ENCODE results near the gene SMIM22. TPM values are rescaled to one million over a fixed set of nuclear protein-coding genes. Genes with fewer than 3 reads are reported as not detected.

SMIM22 gene
- total RNA-seq, 2 experiments from 2014 or later: not detected

DNA sequence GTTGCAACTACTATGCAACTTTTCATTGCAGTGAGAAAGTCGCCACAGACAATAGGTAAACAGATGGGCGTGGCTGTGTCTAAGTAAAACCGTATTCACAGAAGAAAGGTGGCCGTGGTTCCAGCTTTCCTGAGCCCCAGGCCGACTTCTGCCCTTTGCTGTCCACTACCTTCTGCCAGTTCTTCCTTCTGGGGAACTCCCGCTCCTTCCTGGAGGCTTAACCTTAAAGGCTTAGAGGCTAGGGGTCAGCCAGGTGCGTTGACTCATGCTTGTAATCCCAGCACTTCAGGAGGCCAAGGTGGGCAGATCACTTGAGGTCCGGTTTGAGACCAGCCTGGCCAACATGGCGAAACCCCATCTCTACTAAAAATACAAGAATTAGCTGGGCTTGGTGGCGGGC lies 4.9 kb upstream of the SMIM22 start:
- H3K27ac Mint-ChIP-seq: no peak overlapping the region
- H3K4me3 Mint-ChIP-seq: no peak overlapping the region
- CTCF ChIA-PET: no interaction called here

DNA sequence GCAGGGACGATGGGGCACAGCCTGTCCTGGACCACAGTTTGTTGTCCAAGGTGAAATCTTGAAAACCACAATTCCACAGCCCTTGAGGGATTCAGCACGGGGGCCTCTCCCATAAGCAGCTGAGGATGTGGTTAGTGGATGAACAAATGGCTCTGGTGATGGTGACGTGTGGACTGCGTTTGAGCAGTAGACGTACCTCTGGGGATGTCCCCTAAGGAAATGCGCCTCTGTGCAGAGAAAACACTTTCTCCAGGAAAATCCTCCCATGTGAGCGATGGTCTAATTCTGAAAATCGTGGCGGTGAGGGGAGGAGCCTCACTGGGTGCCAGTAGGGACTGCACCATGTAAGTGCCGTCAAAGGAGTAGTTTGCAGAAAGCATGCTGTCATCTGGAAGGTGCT lies 4.3 kb upstream of the SMIM22 start:
- Mint-ChIP-seq H3K9me3 (no peaks in the 10 kb centered on the region), H3K27me3 (no peaks in the 10 kb centered on the region), H3K36me3 (ENCODE audit: low read depth) (no peaks in the 10 kb centered on the region), H3K27ac (no peak overlapping the region), H3K4me3 (no peak overlapping the region), H3K4me1 (peaks cover 7% of the 10 kb centered on the region)
- ChIA-PET CTCF (no interaction called here), POLR2A (no interaction called here)
- no peak for DNase-seq

More for the DNA sequence above, 4.9 kb upstream of the SMIM22 start:
- Mint-ChIP-seq H3K27me3 (no peaks in the 10 kb centered on the region), H3K36me3 (ENCODE audit: low read depth) (no peaks in the 10 kb centered on the region), H3K9me3 (no peaks in the 10 kb centered on the region), H3K4me1 (peaks cover 7% of the 10 kb centered on the region)
- POLR2A ChIA-PET: no interaction called here
- DNase-seq: no peak

DNA sequence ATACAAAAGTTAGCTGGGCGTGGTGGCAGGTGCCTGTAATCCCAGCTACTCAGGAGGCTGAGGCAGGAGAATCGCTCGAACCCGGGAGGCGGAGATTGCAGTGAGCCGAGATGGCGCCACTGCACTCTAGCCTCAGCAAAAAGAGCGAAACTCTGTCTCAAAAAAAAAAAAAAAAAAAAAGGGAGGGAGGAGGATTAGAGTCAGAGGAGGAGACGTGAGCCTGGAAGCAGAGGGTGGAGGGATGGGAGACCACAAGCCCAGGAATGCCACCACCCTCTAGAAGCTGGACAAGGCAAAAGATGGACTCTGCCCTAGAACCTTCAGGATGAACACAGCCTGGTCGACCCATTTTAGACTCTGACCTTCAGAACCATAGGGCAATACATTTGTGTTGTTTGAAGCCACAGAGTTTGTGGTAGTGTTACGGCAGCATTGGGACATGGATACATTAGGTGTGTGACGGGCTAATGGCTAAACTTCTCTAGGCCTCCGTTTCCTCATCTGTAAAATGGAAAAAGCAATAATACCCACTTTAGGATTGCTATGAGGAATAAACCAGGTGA lies 2.1 kb upstream of the SMIM22 start:
- Mint-ChIP-seq H3K4me1 (peaks cover 7% of the 10 kb centered on the region), H3K27ac (no peak overlapping the region), H3K4me3 (no peak overlapping the region), H3K9me3 (no peaks in the 10 kb centered on the region), H3K27me3 (no peaks in the 10 kb centered on the region), H3K36me3 (ENCODE audit: low read depth) (no peaks in the 10 kb centered on the region)
- CTCF ChIA-PET: interaction anchor here (0.9 kb wide), 1 partner anchor 25 kb away, joined by 3 read pairs; no protein-coding TSS in a partner anchor
- POLR2A ChIA-PET: no interaction called here
- no peak for DNase-seq

DNA sequence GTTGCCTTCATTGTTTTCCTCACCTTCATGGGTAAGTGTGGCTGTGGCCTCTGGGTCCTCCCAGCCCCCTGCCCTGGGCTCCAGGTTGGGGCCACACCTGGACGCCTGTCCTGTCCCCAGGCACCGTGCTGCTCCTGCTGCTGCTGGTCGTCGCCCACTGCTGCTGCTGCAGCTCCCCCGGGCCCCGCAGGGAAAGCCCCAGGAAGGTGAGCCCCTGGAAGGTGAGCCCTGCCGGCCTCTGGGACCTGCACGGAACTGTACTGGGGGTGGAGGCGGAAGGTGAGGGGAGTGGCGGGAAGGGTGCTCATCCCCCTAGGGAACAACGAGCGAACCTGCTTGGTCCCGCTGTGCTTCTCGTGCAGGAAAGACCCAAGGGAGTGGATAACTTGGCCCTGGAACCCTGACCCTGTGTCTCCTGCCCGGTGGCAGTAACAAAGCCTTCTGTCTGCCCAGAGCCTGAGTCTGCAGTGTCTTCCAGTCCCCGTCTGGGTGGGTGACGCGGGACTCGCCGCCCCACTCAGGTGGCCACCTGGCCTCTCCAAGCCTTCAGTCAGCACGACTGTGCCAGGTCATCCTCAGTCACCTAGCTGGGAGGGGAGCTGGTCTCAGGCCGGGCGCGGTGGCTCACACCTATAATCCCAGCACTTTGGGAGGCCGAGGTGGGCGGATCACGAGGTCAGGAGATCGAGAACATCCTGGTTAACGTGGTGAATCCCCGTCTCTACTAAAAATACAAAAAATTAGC lies 831 bp downstream of the SMIM22 start:
- Mint-ChIP-seq H3K9me3 (no peaks in the 10 kb centered on the region), H3K36me3 (ENCODE audit: low read depth) (no peaks in the 10 kb centered on the region), H3K27me3 (no peaks in the 10 kb centered on the region), H3K4me1 (peaks cover 11% of the 10 kb centered on the region), H3K27ac (no peak overlapping the region), H3K4me3 (no peak overlapping the region)
- DNase-seq: no peak
- POLR2A ChIA-PET: interaction anchor here (0.6 kb wide), 1 partner anchor 23 kb away, joined by 3 read pairs; no protein-coding TSS in a partner anchor
- CTCF ChIA-PET: no interaction called here

DNA sequence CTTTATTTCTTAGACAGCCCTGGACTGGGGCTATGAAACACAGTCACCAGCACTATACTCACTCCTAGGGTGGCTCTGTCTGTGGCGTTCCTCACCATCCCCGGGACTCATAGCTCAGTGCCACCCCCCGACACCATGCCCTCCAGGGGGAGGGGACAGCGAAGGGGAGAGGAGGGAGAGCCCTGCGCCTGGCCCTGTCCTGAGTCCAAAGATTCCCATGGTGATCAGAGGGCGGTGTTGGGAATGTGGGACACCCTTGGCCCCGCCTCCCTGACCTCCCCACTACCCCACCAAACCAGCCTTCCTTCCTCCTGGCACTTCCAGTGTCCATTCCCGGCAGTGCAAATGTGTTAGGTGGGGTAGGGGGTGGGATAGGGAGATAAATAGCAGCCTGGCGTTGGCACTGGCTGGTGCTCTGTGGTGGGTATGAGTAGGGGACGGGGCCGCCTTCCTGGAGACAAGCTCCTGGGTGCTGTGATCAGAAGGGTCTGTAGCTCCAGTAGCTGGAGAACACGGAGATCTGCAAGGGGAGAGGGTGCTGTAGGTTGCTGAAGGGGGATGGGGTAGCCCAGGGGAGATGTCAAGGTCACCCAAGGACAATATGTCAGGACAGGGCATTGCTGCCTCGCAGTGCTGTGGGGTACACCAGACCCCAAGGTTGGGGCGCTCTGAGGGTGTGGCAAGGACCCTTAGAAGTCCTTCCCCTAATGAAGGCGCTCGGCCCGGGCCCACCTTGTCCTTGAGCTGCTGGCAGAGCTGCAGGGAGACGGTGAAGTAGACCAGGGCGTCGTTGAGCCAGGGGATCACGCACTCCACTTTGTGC lies 2.0 kb downstream of the SMIM22 start:
- no peak overlapping the region for H3K27ac Mint-ChIP-seq
- peaks cover 13% of the 10 kb centered on the region for H3K4me1 Mint-ChIP-seq
- no peak overlapping the region for H3K4me3 Mint-ChIP-seq
- DNase-seq: no peak
- H3K9me3 Mint-ChIP-seq: no peaks in the 10 kb centered on the region
- H3K27me3 Mint-ChIP-seq: no peaks in the 10 kb centered on the region
- POLR2A ChIA-PET: no interaction called here
- no peaks in the 10 kb centered on the region for H3K36me3 Mint-ChIP-seq (ENCODE audit: low read depth)
- CTCF ChIA-PET: no interaction called here

DNA sequence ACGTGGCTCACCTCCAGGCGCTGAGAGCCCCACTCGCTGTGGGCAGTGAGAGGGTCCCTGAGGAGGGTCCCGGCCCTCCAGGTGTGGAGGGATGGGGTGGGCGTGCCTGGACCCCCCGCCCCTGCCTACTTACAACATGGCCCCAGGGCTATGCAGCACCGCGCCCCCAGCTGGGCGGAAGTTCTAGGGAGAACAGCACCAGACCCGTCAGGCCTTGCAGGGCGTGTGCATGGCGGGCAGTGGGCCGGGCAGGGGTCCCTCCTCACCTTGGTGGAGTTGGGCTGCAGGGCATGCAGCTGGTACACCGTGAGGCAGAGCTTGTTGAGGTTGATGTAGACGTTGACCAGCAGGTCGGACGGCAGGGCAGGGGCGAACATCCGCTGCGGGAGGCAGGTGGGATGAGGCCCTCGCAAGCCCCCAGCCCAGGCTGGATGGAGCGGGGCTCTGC lies 2.7 kb downstream of the SMIM22 start:
- Mint-ChIP-seq H3K27me3 (no peaks in the 10 kb centered on the region), H3K27ac (no peak overlapping the region), H3K4me1 (peaks cover 14% of the 10 kb centered on the region), H3K9me3 (no peaks in the 10 kb centered on the region), H3K4me3 (no peak overlapping the region), H3K36me3 (ENCODE audit: low read depth) (no peaks in the 10 kb centered on the region)
- DNase-seq: no peak
- ChIA-PET CTCF (no interaction called here), POLR2A (no interaction called here)

DNA sequence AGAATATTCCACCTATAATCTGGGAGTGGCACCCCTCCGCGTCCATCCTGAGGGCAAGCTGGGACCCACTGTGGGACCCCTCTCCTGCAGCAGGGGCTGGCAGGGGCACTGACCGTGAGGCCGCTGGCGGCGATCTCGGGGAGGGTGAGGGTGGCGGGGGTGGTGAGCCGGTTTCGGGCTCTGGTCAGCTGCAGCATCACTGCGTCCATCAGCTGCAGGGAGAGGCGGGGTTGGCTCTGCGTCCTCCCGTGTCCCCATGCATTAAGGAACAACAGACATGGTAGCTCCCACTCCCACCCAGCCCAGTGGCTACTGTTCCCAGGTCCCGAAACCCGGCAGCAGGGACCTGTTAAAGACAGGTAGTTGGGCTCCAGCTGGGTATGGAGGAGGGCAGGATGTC lies 3.3 kb downstream of the SMIM22 start:
- POLR2A ChIA-PET: interaction anchor here (0.9 kb wide), 1 partner anchor 122 kb away, joined by 3 read pairs; no protein-coding TSS in a partner anchor
- Mint-ChIP-seq H3K9me3 (no peaks in the 10 kb centered on the region), H3K4me1 (peaks cover 20% of the 10 kb centered on the region), H3K4me3 (no peak overlapping the region), H3K27ac (no peak overlapping the region), H3K27me3 (no peaks in the 10 kb centered on the region), H3K36me3 (ENCODE audit: low read depth) (no peaks in the 10 kb centered on the region)
- CTCF ChIA-PET: no interaction called here
- no peak for DNase-seq

DNA sequence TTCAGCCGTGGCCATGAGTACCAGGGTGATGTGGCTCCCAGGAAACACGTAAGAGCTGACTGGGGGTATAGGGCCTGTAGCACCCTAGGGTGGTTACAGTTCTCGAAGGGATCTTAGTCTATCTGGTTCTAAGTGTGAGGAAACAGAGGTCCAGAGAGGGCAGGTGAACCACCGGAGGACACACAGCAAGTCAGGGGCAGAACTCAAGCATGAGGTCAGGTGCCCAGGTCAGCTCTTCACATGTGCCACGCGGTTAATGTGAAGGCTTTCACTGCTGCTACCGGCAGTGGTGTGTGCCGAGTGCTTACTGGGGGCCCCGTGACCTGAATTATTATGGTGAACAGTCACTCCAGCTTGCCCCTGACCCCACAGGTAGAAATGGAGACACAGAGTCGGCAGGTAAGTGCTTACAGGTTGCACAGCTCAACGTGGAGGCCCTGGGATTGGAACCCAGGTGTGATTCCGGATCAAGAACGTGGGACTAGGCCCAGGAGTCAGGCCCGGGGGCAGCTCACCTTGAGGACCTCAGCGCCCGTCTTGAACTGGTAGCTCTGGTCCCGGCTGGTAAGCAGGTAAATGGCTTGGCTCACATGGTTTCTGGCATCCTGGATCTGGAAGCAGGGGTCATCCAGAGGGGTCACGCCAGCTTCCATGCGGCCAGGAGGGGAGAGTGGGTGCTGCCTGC lies 4.1 kb downstream of the SMIM22 start:
- no peaks in the 10 kb centered on the region for H3K27me3 Mint-ChIP-seq
- CTCF ChIA-PET: no interaction called here
- POLR2A ChIA-PET: interaction anchor here (0.6 to 1.0 kb wide), 3 partner anchors 16 to 123 kb away, joined by 3 to 5 read pairs (median 4); partner anchors contain the start of gene GLYR1
- H3K4me1 Mint-ChIP-seq: peaks cover 23% of the 10 kb centered on the region
- DNase-seq: no peak
- no peak overlapping the region for H3K27ac Mint-ChIP-seq
- no peak overlapping the region for H3K4me3 Mint-ChIP-seq
- no peaks in the 10 kb centered on the region for H3K9me3 Mint-ChIP-seq
- peaks cover 3% of the 10 kb centered on the region for H3K36me3 Mint-ChIP-seq (ENCODE audit: low read depth)

DNA sequence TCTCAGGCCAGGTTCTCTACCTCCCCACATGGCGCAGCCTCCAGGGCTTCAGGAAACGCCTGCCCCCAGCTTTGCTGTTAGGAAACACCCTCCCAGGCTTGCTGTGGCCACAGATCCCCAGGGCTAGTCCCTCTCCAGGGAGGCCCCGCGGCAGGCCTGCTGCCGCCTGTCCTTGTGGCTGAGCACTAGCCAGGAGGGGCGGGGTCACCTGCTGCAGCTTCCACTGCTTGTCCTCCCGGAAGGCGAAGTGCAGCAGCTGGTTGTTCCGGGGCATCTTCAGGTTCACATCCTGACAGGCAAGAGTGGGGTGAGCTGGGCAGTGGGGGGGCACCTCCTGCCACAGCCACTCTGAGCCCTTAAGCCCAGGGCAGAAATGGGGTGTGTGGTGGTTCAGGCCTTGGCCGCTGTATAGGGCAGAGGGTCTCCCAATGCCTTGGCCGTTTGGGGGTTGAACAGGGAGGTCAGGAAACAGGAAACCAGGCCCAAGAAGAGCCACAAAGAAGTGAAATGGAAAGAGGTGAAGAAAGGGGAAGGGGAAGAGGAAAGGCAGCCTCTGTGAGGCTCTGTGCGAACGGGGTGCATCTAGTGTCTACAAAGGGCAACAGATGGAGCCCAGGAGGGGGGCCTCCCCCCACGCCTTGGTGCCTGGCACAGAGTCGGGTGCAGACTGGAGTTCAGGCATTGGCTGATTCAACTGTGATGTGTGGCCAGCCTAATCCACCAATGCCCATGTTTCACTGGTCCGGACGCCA lies 5.3 kb downstream of the SMIM22 start:
- POLR2A ChIA-PET: interaction anchor here (1.7 kb wide), 1 partner anchor 31 kb away, joined by 6 read pairs; no protein-coding TSS in a partner anchor
- peak overlapping the region; percentile 57 for H3K27ac Mint-ChIP-seq

DNA sequence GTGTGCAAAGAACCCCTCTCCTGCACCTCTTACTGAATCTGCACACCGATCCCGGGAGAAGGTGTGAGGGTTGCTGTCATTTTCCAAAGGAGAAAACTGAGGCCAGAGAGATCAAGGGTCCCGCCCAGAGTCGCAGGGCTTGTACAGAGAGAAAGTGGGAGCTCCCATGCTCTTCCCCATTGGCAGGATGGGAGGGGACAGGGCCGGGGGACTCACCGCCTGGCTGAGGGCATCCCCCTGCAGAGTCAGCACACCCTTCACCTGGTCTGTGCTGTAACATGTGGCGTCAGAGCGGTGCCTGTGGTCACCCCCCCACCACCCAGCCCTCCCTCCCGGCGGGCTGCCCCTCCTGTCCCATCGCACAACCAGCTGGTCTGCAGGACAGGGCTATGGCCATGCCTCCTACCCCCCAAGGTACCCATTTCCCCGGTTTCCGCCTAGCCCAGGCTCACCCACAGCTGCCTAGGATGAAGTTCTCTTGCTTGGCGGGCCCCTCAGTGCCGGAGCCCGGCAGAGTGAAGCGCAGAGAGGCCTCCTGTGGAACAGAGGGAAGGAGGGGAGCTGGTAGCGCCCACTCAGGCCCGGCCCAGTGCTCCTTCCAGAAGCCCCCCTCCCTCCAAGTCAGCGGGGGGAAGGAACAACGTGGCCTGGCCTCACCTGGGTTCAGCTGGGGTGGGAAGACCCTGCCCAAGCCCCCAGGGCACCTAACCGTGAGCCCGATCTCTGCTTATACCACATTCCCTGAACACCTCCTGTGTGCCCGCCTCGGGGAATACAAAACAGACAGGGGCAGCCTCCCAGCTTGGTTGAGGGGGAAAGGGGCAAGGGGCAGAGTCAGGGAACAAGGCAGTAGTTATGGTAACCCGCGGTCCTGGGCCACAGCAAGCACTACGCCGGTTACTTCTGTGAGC lies 6.1 kb downstream of the SMIM22 start:
- H3K4me3 Mint-ChIP-seq: peak overlapping the region; percentile 76
- CTCF ChIA-PET: interaction anchor here (0.5 to 1.9 kb wide), 3 partner anchors 67 to 177 kb away, joined by 4 to 9 read pairs (median 8); partner anchors contain the start of genes ANKS3, DNAAF8 and MGRN1
- peaks cover 15% of the 10 kb centered on the region for H3K36me3 Mint-ChIP-seq (ENCODE audit: low read depth)
- DNase-seq: no peak
- H3K27ac Mint-ChIP-seq: peak overlapping the region; percentile 61
- POLR2A ChIA-PET: interaction anchor here (1.3 to 1.7 kb wide), 5 partner anchors 32 to 262 kb away, joined by 3 to 6 read pairs (median 4); partner anchors contain the start of genes CDIP1 and MGRN1
- no peaks in the 10 kb centered on the region for H3K9me3 Mint-ChIP-seq
- no peaks in the 10 kb centered on the region for H3K27me3 Mint-ChIP-seq
- H3K4me1 Mint-ChIP-seq: peaks cover 23% of the 10 kb centered on the region

More for the DNA sequence above, 5.3 kb downstream of the SMIM22 start:
- H3K4me1 Mint-ChIP-seq: peaks cover 23% of the 10 kb centered on the region
- no peaks in the 10 kb centered on the region for H3K27me3 Mint-ChIP-seq
- DNase-seq: no peak
- H3K4me3 Mint-ChIP-seq: peak overlapping the region; percentile 53
- CTCF ChIA-PET: no interaction called here
- peaks cover 12% of the 10 kb centered on the region for H3K36me3 Mint-ChIP-seq (ENCODE audit: low read depth)
- no peaks in the 10 kb centered on the region for H3K9me3 Mint-ChIP-seq

DNA sequence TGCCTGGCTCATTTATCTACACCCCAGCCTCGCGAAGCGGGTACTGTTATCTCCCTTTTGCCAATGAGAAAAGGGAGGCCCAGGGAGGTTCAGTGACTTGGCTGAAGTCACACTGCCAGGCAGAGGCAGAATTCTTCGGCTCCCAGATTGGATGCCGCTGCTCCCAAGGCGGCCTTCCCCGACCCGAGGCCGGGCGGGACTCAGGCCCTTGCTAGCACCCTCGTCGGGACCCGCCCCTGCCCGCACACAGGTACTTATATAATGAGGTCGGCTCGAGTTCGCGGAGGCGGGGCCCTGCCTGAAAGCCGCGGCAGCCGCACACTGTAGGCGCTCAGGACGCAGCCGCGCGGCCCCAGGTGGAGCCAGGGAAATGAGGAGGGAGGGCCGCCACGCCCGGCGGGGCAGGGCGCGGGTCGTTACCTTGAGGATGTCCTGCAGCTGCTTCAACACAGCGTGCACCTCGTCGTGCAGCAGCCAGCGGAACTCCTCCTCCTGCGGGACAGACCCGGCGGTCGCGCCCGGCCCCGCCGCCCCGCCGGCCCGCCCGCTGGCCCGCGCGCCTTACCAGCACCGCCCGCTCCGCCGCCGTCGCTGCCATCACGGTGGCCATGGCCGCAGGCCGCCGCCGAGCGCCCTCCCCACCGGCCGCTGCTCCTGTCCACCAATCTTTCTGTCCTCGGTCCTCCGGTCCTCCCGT lies 6.9 kb downstream of the SMIM22 start, which contains the start of gene ROGDI:
TSS of gene ROGDI (minus strand) at position 672 of the 697 bp plus-strand sequence. CDS start at position 610, 62 bp downstream.
- ChIA-PET POLR2A (interaction anchor here (0.7 to 1.7 kb wide), 12 partner anchors 32 to 263 kb away, joined by 3 to 8 read pairs (median 4); partner anchors contain the start of genes ANKS3, CDIP1, DNAAF8 and GLYR1), CTCF (interaction anchor here (0.5 to 1.9 kb wide), 6 partner anchors 39 to 297 kb away, joined by 3 to 9 read pairs (median 4); partner anchors contain the start of genes ANKS3, DNAAF8 and MGRN1)
- H3K27me3 Mint-ChIP-seq: no peaks in the 10 kb centered on the region
- peaks cover 23% of the 10 kb centered on the region for H3K4me1 Mint-ChIP-seq
- H3K4me3 Mint-ChIP-seq: peak within 1 kb of the TSS; percentile 79
- H3K27ac Mint-ChIP-seq: peak within 1 kb of the TSS; percentile 61
- peaks cover 16% of the 10 kb centered on the region for H3K36me3 Mint-ChIP-seq (ENCODE audit: low read depth)
- H3K9me3 Mint-ChIP-seq: no peaks in the 10 kb centered on the region
- peak; percentile 86 for DNase-seq

Data from activated CD4-positive, alpha-beta memory T cell treated with anti-CD3 and anti-CD28 coated beads, Interleukin-2, amount 10 ng/mL, durations not matched to agents 7 days and 5 days (primary cell).